ENCODE measurements around the gene MRLN.
"Not testable (repeated sequence)": the region's sequence is repeated elsewhere in the genome, so short reads cannot be mapped to it uniquely, and the experiment has no call there.

The MRLN gene

GRCh38 chr10:59729167-59729566 lies 24.1 kb downstream of the MRLN start:
- DNase-seq (ENCODE audit: low spot score); H4K91ac ChIP-seq (ENCODE audit: low read depth, low read length, poor library complexity); H2AFZ ChIP-seq (ENCODE audit: low read length); H3K14ac ChIP-seq (ENCODE audit: low read length); H3K9me3 ChIP-seq (replicated peaks in 1 of 2; ENCODE audit: control insufficient read depth in 2 of 2, insufficient read depth in 1 of 2, low read depth in 1 of 2, low read length in 2 of 2); H3K23ac ChIP-seq (ENCODE audit: low read depth, low read length, poor library complexity); H3K36me3 ChIP-seq (replicated peaks in 1 of 2; ENCODE audit: control insufficient read depth in 2 of 2, insufficient read depth in 2 of 2, low read length in 2 of 2); H3K4me2 ChIP-seq (ENCODE audit: insufficient read depth, low read length, poor library complexity, severe bottlenecking); H4K8ac ChIP-seq (ENCODE audit: low read depth, low read length); H3K27me3 ChIP-seq (ENCODE audit: control insufficient read depth in 3 of 3, insufficient read depth in 3 of 3, low read depth in 1 of 3, low read length in 3 of 3); H3K27ac ChIP-seq (replicated peaks; ENCODE audit: low read length); H3K4ac ChIP-seq (ENCODE audit: low read length); H3K4me1 ChIP-seq (ENCODE audit: control insufficient read depth in 2 of 2, insufficient read depth in 1 of 2, low read depth in 1 of 2, low read length in 2 of 2); H2BK12ac ChIP-seq (ENCODE audit: low read length); H3K4me3 ChIP-seq (ENCODE audit: low read length in 2 of 2); H2BK120ac ChIP-seq (ENCODE audit: low read depth, low read length); H3K79me1 ChIP-seq (ENCODE audit: low read depth, low read length); H2BK15ac ChIP-seq (ENCODE audit: low read length); H2AK5ac ChIP-seq (ENCODE audit: low read depth, low read length); H3K9ac ChIP-seq (ENCODE audit: low read depth, low read length, poor library complexity); H3K18ac ChIP-seq (ENCODE audit: low read length); H2BK5ac ChIP-seq (ENCODE audit: low read length): not testable (repeated sequence)
- WGBS, 2 donors (ENCODE audit: extremely low coverage in 2 of 2, insufficient read length in 2 of 2, insufficient replicate concordance in 1 of 2) = no CpG with 5 or more reads among the region's 4 CpGs

- Histone ChIP-seq H3K27me3 (ENCODE audit: control insufficient read depth in 3 of 3, insufficient read depth in 3 of 3, low read depth in 1 of 3, low read length in 3 of 3) (peaks cover 0 to 3% (median 0%) of the 10 kb centered on the region in 3 experiments), H3K9me3 (replicated peaks in 1 of 2; ENCODE audit: control insufficient read depth in 2 of 2, insufficient read depth in 1 of 2, low read depth in 1 of 2, low read length in 2 of 2) (no peaks in the 10 kb centered on the region), H3K4ac (ENCODE audit: low read length) (no peak overlapping the region), H2BK15ac (ENCODE audit: low read length) (no peak overlapping the region), H3K4me3 (ENCODE audit: low read length in 2 of 2) (no peak overlapping the region), H3K79me1 (ENCODE audit: low read depth, low read length) (no peaks in the 10 kb centered on the region), H3K27ac (replicated peaks; ENCODE audit: low read length) (no peak overlapping the region), H3K18ac (ENCODE audit: low read length) (no peak overlapping the region), H4K8ac (ENCODE audit: low read depth, low read length) (no peak overlapping the region), H2BK5ac (ENCODE audit: low read length) (no peak overlapping the region), H2BK12ac (ENCODE audit: low read length) (no peak overlapping the region), H3K14ac (ENCODE audit: low read length) (no peak overlapping the region), H3K9ac (ENCODE audit: low read depth, low read length, poor library complexity) (no peak overlapping the region), H3K36me3 (replicated peaks in 1 of 2; ENCODE audit: control insufficient read depth in 2 of 2, insufficient read depth in 2 of 2, low read length in 2 of 2) (no peaks in the 10 kb centered on the region), H4K91ac (ENCODE audit: low read depth, low read length, poor library complexity) (no peak overlapping the region), H3K23ac (ENCODE audit: low read depth, low read length, poor library complexity) (no peak overlapping the region), H3K4me2 (ENCODE audit: insufficient read depth, low read length, poor library complexity, severe bottlenecking) (no peak overlapping the region), H2AK5ac (ENCODE audit: low read depth, low read length) (no peak overlapping the region), H3K4me1 (ENCODE audit: control insufficient read depth in 2 of 2, insufficient read depth in 1 of 2, low read depth in 1 of 2, low read length in 2 of 2) (no peaks in the 10 kb centered on the region), H2BK120ac (ENCODE audit: low read depth, low read length) (no peak overlapping the region), H2AFZ (ENCODE audit: low read length) (no peak overlapping the region)
- DNase-seq (ENCODE audit: low spot score) = no peak
- no CpG with 5 or more reads among the region's 3 CpGs for WGBS, 2 donors (ENCODE audit: extremely low coverage in 2 of 2, insufficient read length in 2 of 2, insufficient replicate concordance in 1 of 2)
Observed at GRCh38 chr10:59724098-59724938, 28.9 kb downstream of the MRLN start.

- no peak overlapping the region for H2BK120ac ChIP-seq (ENCODE audit: low read depth, low read length)
- H3K27ac ChIP-seq (replicated peaks; ENCODE audit: low read length) = no peak overlapping the region
- H2BK12ac ChIP-seq (ENCODE audit: low read length) = no peak overlapping the region
- no peak overlapping the region for H3K23ac ChIP-seq (ENCODE audit: low read depth, low read length, poor library complexity)
- no peak overlapping the region for H4K8ac ChIP-seq (ENCODE audit: low read depth, low read length)
- no peak overlapping the region for H3K9ac ChIP-seq (ENCODE audit: low read depth, low read length, poor library complexity)
- no peaks in the 10 kb centered on the region for H3K36me3 ChIP-seq (replicated peaks in 1 of 2; ENCODE audit: control insufficient read depth in 2 of 2, insufficient read depth in 2 of 2, low read length in 2 of 2)
- H4K91ac ChIP-seq (ENCODE audit: low read depth, low read length, poor library complexity) = no peak overlapping the region
- no peak overlapping the region for H3K18ac ChIP-seq (ENCODE audit: low read length)
- no peak overlapping the region for H3K4me3 ChIP-seq (ENCODE audit: low read length in 2 of 2)
- DNase-seq (ENCODE audit: low spot score) = no peak
- no peak overlapping the region for H2AK5ac ChIP-seq (ENCODE audit: low read depth, low read length)
- no peaks in the 10 kb centered on the region for H3K79me1 ChIP-seq (ENCODE audit: low read depth, low read length)
- H3K4me1 ChIP-seq (ENCODE audit: control insufficient read depth in 2 of 2, insufficient read depth in 1 of 2, low read depth in 1 of 2, low read length in 2 of 2) = no peaks in the 10 kb centered on the region
- no peak overlapping the region for H2AFZ ChIP-seq (ENCODE audit: low read length)
- no peak overlapping the region for H2BK15ac ChIP-seq (ENCODE audit: low read length)
- H3K27me3 ChIP-seq (ENCODE audit: control insufficient read depth in 3 of 3, insufficient read depth in 3 of 3, low read depth in 1 of 3, low read length in 3 of 3) = peaks cover 0 to 5% (median 0%) of the 10 kb centered on the region in 3 experiments
- H3K4me2 ChIP-seq (ENCODE audit: insufficient read depth, low read length, poor library complexity, severe bottlenecking) = no peak overlapping the region
- H3K14ac ChIP-seq (ENCODE audit: low read length) = no peak overlapping the region
- H2BK5ac ChIP-seq (ENCODE audit: low read length) = no peak overlapping the region
- H3K4ac ChIP-seq (ENCODE audit: low read length) = no peak overlapping the region
- H3K9me3 ChIP-seq (replicated peaks in 1 of 2; ENCODE audit: control insufficient read depth in 2 of 2, insufficient read depth in 1 of 2, low read depth in 1 of 2, low read length in 2 of 2) = no peaks in the 10 kb centered on the region
Observed at GRCh38 chr10:59720377-59720776, 32.9 kb downstream of the MRLN start.

DNA sequence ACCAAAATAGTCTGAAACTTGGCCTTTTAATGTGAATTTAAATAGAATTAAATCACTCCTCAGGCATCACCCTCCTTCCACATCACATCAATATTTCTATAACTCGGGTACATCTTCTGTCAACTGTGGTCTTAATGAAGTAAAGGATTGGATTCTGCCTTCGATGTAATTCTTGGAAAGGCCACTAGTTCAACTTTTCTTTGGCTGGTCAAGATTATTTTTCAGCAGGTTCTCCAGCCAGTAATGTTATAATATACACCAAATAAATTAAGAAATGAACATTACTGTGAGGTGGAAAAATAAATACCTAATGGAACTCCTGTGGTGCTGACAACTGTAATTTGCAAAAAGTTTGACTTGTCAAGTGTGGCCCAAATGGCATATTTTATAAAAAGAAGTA lies 33.9 kb downstream of the MRLN start:
- H3K4me1 ChIP-seq (ENCODE audit: control insufficient read depth in 2 of 2, insufficient read depth in 1 of 2, low read depth in 1 of 2, low read length in 2 of 2) = no peaks in the 10 kb centered on the region

More for the DNA sequence above, 33.9 kb downstream of the MRLN start:
- Histone ChIP-seq H2AK5ac (ENCODE audit: low read depth, low read length) (no peak overlapping the region), H3K9ac (ENCODE audit: low read depth, low read length, poor library complexity) (no peak overlapping the region), H3K4me2 (ENCODE audit: insufficient read depth, low read length, poor library complexity, severe bottlenecking) (no peak overlapping the region), H3K9me3 (replicated peaks in 1 of 2; ENCODE audit: control insufficient read depth in 2 of 2, insufficient read depth in 1 of 2, low read depth in 1 of 2, low read length in 2 of 2) (no peaks in the 10 kb centered on the region), H4K91ac (ENCODE audit: low read depth, low read length, poor library complexity) (no peak overlapping the region), H3K4ac (ENCODE audit: low read length) (no peak overlapping the region), H2BK5ac (ENCODE audit: low read length) (no peak overlapping the region), H3K14ac (ENCODE audit: low read length) (no peak overlapping the region), H2AFZ (ENCODE audit: low read length) (no peak overlapping the region), H3K36me3 (replicated peaks in 1 of 2; ENCODE audit: control insufficient read depth in 2 of 2, insufficient read depth in 2 of 2, low read length in 2 of 2) (no peaks in the 10 kb centered on the region), H3K23ac (ENCODE audit: low read depth, low read length, poor library complexity) (no peak overlapping the region), H3K4me3 (ENCODE audit: low read length in 2 of 2) (no peak overlapping the region), H4K8ac (ENCODE audit: low read depth, low read length) (no peak overlapping the region), H2BK15ac (ENCODE audit: low read length) (no peak overlapping the region), H3K27ac (replicated peaks; ENCODE audit: low read length) (no peak overlapping the region), H2BK12ac (ENCODE audit: low read length) (no peak overlapping the region), H3K79me1 (ENCODE audit: low read depth, low read length) (no peaks in the 10 kb centered on the region), H3K18ac (ENCODE audit: low read length) (no peak overlapping the region), H2BK120ac (ENCODE audit: low read depth, low read length) (no peak overlapping the region), H3K27me3 (ENCODE audit: control insufficient read depth in 3 of 3, insufficient read depth in 3 of 3, low read depth in 1 of 3, low read length in 3 of 3) (peaks cover 0 to 14% (median 0%) of the 10 kb centered on the region in 3 experiments)
- DNase-seq (ENCODE audit: low spot score) = no peak
- WGBS, 2 donors (ENCODE audit: extremely low coverage in 2 of 2, insufficient read length in 2 of 2, insufficient replicate concordance in 1 of 2) = no CpG with 5 or more reads among the region's 2 CpGs
